Measurements from ENCODE around the gene SLCO2A1. TPM values are rescaled to one million over a fixed set of nuclear protein-coding genes. Genes with fewer than 3 reads are reported as not detected.
A peak's percentile ranks its signal among the peaks of the same experiment; 100 is the strongest.

The SLCO2A1 gene
- polyA plus RNA-seq, 4 donors = 1.6 to 36.7 (median 4.9) TPM

GRCh38 chr3:133895208-133896001 lies 134.3 kb downstream of the SLCO2A1 start, which contains the start of gene RAB6B:
RAB6B (minus strand) TSS chr3:133895882; CDS start chr3:133895466, 416 bp downstream.
- Histone ChIP-seq H3K36me3 (ENCODE audit: control insufficient read depth in 3 of 3, insufficient read depth in 2 of 3, low read depth in 1 of 3, low read length in 3 of 3) (no peaks in the 10 kb centered on the region), H3K27me3 (ENCODE audit: control insufficient read depth in 3 of 3, insufficient read depth in 3 of 3, low read length in 3 of 3) (peaks cover 3 to 44% (median 3%) of the 10 kb centered on the region in 3 donors)
- no peak for FAIRE-seq

GRCh38 chr3:133894353-133895207 lies 135.1 kb downstream of the SLCO2A1 start:
- Histone ChIP-seq H3K9me3 (ENCODE audit: control insufficient read depth in 2 of 2, insufficient read depth in 1 of 2, low read depth in 1 of 2, low read length in 1 of 2) (no peaks in the 10 kb centered on the region), H3K27me3 (ENCODE audit: control insufficient read depth in 3 of 3, insufficient read depth in 3 of 3, low read length in 3 of 3) (peaks cover 3 to 41% (median 3%) of the 10 kb centered on the region in 3 donors), H3K27ac (ENCODE audit: low read depth in 1 of 3, low read length in 2 of 3) (no peak overlapping the region), H3K4me3 (ENCODE audit: low read depth in 1 of 3, low read length in 3 of 3) (peak overlapping the region in 2 of 3 donors; percentile 13 to 49), H3K4me1 (ENCODE audit: control insufficient read depth in 3 of 3, insufficient read depth in 2 of 3, low read depth in 1 of 3, low read length in 2 of 3) (peaks cover 0 to 9% (median 0%) of the 10 kb centered on the region in 3 donors), H3K36me3 (ENCODE audit: control insufficient read depth in 3 of 3, insufficient read depth in 2 of 3, low read depth in 1 of 3, low read length in 3 of 3) (no peaks in the 10 kb centered on the region)
- peak in 1 of 2 donors; percentile 38 for DNase-seq
- WGBS, 3 donors = 10 to 13% (median 12%) methylated on average over 32 to 52 of the region's 52 CpGs
- FAIRE-seq = no peak

More at GRCh38 chr3:133895208-133896001, 134.3 kb downstream of the SLCO2A1 start, which contains the start of gene RAB6B:
- no peaks in the 10 kb centered on the region for H3K9me3 ChIP-seq (ENCODE audit: control insufficient read depth in 2 of 2, insufficient read depth in 1 of 2, low read depth in 1 of 2, low read length in 1 of 2)
- H3K27ac ChIP-seq (ENCODE audit: low read depth in 1 of 3, low read length in 2 of 3) = no peak within 1 kb of the TSS
- H3K4me1 ChIP-seq (ENCODE audit: control insufficient read depth in 3 of 3, insufficient read depth in 2 of 3, low read depth in 1 of 3, low read length in 2 of 3) = peaks cover 0 to 9% (median 0%) of the 10 kb centered on the region in 3 donors
- 0 to 1% (median 0%) methylated on average over 35 to 80 of the region's 80 CpGs for WGBS, 3 donors
- peak within 1 kb of the TSS; percentile 32 to 51 (median 49) for H3K4me3 ChIP-seq (ENCODE audit: low read depth in 1 of 3, low read length in 3 of 3)
- DNase-seq = peak in 1 of 2 donors; percentile 59

GRCh38 chr3:133893683-133894352 lies 135.9 kb downstream of the SLCO2A1 start:
- DNase-seq (no peak), FAIRE-seq (no peak)
- no peaks in the 10 kb centered on the region for H3K36me3 ChIP-seq (ENCODE audit: control insufficient read depth in 3 of 3, insufficient read depth in 2 of 3, low read depth in 1 of 3, low read length in 3 of 3)
- peaks cover 0 to 9% (median 0%) of the 10 kb centered on the region in 3 donors for H3K4me1 ChIP-seq (ENCODE audit: control insufficient read depth in 3 of 3, insufficient read depth in 2 of 3, low read depth in 1 of 3, low read length in 2 of 3)
- WGBS, 3 donors = 73 to 87% (median 77%) methylated on average over 6 of the region's 6 CpGs
- H3K27ac ChIP-seq (ENCODE audit: low read depth in 1 of 3, low read length in 2 of 3) = no peak overlapping the region
- peaks cover 3 to 41% (median 3%) of the 10 kb centered on the region in 3 donors for H3K27me3 ChIP-seq (ENCODE audit: control insufficient read depth in 3 of 3, insufficient read depth in 3 of 3, low read length in 3 of 3)
- H3K9me3 ChIP-seq (ENCODE audit: control insufficient read depth in 2 of 2, insufficient read depth in 1 of 2, low read depth in 1 of 2, low read length in 1 of 2) = no peaks in the 10 kb centered on the region
- H3K4me3 ChIP-seq (ENCODE audit: low read depth in 1 of 3, low read length in 3 of 3) = no peak overlapping the region

DNA sequence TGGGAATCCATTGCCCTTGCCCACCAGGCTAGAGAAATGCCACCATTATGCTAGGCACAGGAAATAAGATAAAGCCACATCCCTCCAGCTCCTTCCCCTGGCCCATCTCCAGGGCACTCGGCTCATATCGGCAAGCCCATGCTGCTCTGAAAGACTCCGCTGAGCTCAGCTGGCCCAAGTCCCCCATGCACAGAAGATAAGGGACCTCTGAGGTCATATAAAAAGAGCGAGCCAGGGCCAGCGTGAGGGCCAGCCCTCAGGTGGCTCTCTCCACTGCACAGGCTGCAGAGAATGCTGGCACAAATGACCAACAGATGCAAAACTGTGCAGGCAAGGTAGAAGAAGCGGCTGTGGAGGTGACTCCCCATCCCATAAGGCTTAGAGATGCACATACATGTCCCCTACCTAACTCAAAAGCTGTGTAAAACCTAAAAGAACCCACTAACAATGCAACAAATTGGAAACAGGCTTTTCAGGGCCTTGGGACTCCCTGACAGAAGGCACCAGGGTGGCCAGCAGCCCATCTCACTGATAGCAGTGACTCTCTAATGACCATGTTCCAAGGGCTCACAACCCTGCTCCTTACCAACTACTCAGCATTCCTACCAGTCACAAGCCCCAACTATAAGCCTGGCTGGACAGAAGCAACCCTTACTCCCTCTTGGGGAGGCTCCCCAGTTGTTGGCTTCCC lies 137.0 kb downstream of the SLCO2A1 start:
- WGBS, 3 donors = 76 to 83% (median 76%) methylated on average over 6 of the region's 6 CpGs
- H3K27ac ChIP-seq (ENCODE audit: low read depth in 1 of 3, low read length in 2 of 3) = no peak overlapping the region

GRCh38 chr3:133891662-133892378 lies 137.9 kb downstream of the SLCO2A1 start:
- Histone ChIP-seq H3K27ac (ENCODE audit: low read depth in 1 of 3, low read length in 2 of 3) (no peak overlapping the region), H3K36me3 (ENCODE audit: control insufficient read depth in 3 of 3, insufficient read depth in 2 of 3, low read depth in 1 of 3, low read length in 3 of 3) (no peaks in the 10 kb centered on the region), H3K27me3 (ENCODE audit: control insufficient read depth in 3 of 3, insufficient read depth in 3 of 3, low read length in 3 of 3) (peaks cover 3 to 30% (median 3%) of the 10 kb centered on the region in 3 donors), H3K4me1 (ENCODE audit: control insufficient read depth in 3 of 3, insufficient read depth in 2 of 3, low read depth in 1 of 3, low read length in 2 of 3) (peaks cover 0 to 9% (median 0%) of the 10 kb centered on the region in 3 donors), H3K4me3 (ENCODE audit: low read depth in 1 of 3, low read length in 3 of 3) (no peak overlapping the region), H3K9me3 (ENCODE audit: control insufficient read depth in 2 of 2, insufficient read depth in 1 of 2, low read depth in 1 of 2, low read length in 1 of 2) (no peaks in the 10 kb centered on the region)
- DNase-seq (no peak), FAIRE-seq (no peak)
- 85 to 92% (median 90%) methylated on average over 11 of the region's 11 CpGs for WGBS, 3 donors

More for the DNA sequence above, 137.0 kb downstream of the SLCO2A1 start:
- peaks cover 0 to 9% (median 0%) of the 10 kb centered on the region in 3 donors for H3K4me1 ChIP-seq (ENCODE audit: control insufficient read depth in 3 of 3, insufficient read depth in 2 of 3, low read depth in 1 of 3, low read length in 2 of 3)
- FAIRE-seq (no peak), DNase-seq (no peak)
- H3K27me3 ChIP-seq (ENCODE audit: control insufficient read depth in 3 of 3, insufficient read depth in 3 of 3, low read length in 3 of 3) = peaks cover 3 to 38% (median 3%) of the 10 kb centered on the region in 3 donors
- H3K36me3 ChIP-seq (ENCODE audit: control insufficient read depth in 3 of 3, insufficient read depth in 2 of 3, low read depth in 1 of 3, low read length in 3 of 3) = no peaks in the 10 kb centered on the region
- H3K9me3 ChIP-seq (ENCODE audit: control insufficient read depth in 2 of 2, insufficient read depth in 1 of 2, low read depth in 1 of 2, low read length in 1 of 2) = no peaks in the 10 kb centered on the region
- H3K4me3 ChIP-seq (ENCODE audit: low read depth in 1 of 3, low read length in 3 of 3) = no peak overlapping the region

DNA sequence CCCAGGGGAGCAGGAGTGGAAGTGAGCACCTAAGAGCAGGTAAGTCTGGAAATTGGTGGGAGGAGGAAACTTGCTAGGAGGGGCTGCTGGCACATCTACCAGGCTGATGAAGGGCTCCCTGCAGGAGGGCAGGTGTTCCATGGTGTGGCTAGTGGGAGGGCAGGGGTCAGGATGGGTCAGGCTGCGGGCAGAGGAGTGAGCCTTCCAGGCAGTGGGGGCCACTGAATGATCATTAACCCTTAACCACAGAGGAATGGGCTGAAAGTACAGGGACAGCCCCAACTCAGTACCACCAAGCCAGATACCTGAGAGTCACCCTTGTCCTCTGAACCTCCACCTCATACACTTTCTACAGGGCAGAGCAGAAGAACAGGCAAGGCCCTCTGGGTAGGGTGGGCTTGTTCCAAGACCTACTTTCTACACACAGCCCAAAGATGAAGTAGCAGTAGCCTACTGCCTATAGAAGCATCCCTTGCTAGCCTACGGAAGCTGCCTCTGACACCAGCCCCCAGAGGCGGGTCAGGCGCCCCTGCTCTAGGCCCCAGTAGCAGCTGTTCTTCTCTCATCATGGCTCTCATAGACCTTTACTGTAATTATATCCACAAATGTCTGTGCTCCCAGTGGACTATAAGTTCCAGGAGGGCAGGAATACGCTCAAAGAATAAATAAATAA lies 138.6 kb downstream of the SLCO2A1 start:
- no peak overlapping the region for H3K4me3 ChIP-seq (ENCODE audit: low read depth in 1 of 3, low read length in 3 of 3)
- H3K36me3 ChIP-seq (ENCODE audit: control insufficient read depth in 3 of 3, insufficient read depth in 2 of 3, low read depth in 1 of 3, low read length in 3 of 3) = no peaks in the 10 kb centered on the region
- WGBS, 3 donors = 79 to 89% (median 86%) methylated on average over 5 of the region's 5 CpGs
- H3K9me3 ChIP-seq (ENCODE audit: control insufficient read depth in 2 of 2, insufficient read depth in 1 of 2, low read depth in 1 of 2, low read length in 1 of 2) = no peaks in the 10 kb centered on the region
- FAIRE-seq = no peak
- no peak for DNase-seq
- H3K27me3 ChIP-seq (ENCODE audit: control insufficient read depth in 3 of 3, insufficient read depth in 3 of 3, low read length in 3 of 3) = peaks cover 0 to 24% (median 2%) of the 10 kb centered on the region in 3 donors
- peaks cover 0 to 7% (median 0%) of the 10 kb centered on the region in 3 donors for H3K4me1 ChIP-seq (ENCODE audit: control insufficient read depth in 3 of 3, insufficient read depth in 2 of 3, low read depth in 1 of 3, low read length in 2 of 3)
- H3K27ac ChIP-seq (ENCODE audit: low read depth in 1 of 3, low read length in 2 of 3) = no peak overlapping the region

GRCh38 chr3:133890037-133890436 lies 139.7 kb downstream of the SLCO2A1 start:
- Histone ChIP-seq H3K9me3 (ENCODE audit: control insufficient read depth in 2 of 2, insufficient read depth in 1 of 2, low read depth in 1 of 2, low read length in 1 of 2) (no peaks in the 10 kb centered on the region), H3K27me3 (ENCODE audit: control insufficient read depth in 3 of 3, insufficient read depth in 3 of 3, low read length in 3 of 3) (peaks cover 0 to 18% (median 0%) of the 10 kb centered on the region in 3 donors), H3K27ac (ENCODE audit: low read depth in 1 of 3, low read length in 2 of 3) (no peak overlapping the region), H3K36me3 (ENCODE audit: control insufficient read depth in 3 of 3, insufficient read depth in 2 of 3, low read depth in 1 of 3, low read length in 3 of 3) (no peaks in the 10 kb centered on the region), H3K4me1 (ENCODE audit: control insufficient read depth in 3 of 3, insufficient read depth in 2 of 3, low read depth in 1 of 3, low read length in 2 of 3) (peaks cover 0 to 4% (median 0%) of the 10 kb centered on the region in 3 donors), H3K4me3 (ENCODE audit: low read depth in 1 of 3, low read length in 3 of 3) (no peak overlapping the region)
- WGBS, 3 donors = 89 to 90% (median 90%) methylated on average over 2 of the region's 2 CpGs
- no peak for DNase-seq
- FAIRE-seq = no peak
